GM18861 (cell line): Measurements from ENCODE around the gene TRPM1.

ENCODE experiments used
- ATAC-seq: cut with Tn5 transposase; IDR thresholded peaks from one replicate; pipeline ENCODE4 v1.9.1; 2021; ENCODE audit not compliant: unreplicated experiment

TRPM1 gene

DNA sequence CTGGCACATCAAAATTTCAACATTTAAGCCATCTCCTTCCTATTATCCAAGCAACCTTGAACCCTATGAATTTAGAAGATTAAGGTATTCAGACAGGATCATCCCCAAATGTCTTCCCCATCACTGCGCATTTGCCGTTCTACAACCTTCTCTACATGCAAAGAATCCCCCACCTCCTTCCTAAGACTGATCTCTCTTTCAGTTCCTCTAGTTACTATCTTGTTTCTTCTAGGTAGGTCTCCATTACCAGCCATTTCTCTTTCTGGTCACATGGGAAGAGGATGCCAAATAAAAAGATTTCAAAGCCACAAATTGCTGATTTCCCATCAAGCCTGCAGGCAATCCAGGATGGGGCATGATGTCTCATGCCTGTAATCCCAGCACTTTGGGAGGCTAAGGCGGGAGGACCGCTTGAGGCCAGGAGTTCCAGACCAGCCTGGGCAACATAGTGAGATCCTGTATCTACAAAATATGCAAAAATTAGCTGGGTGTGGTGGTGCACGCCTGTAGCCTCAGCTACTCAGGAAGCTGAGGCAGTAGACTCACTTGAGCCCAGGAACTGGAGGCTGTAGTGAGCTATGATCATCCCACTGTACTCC is 80.4 kb downstream of the TRPM1 start:
- no peak for ATAC-seq

GRCh38 chr15:31020542-31020941 is 81.0 kb downstream of the TRPM1 start:
- ATAC-seq = no peak

DNA sequence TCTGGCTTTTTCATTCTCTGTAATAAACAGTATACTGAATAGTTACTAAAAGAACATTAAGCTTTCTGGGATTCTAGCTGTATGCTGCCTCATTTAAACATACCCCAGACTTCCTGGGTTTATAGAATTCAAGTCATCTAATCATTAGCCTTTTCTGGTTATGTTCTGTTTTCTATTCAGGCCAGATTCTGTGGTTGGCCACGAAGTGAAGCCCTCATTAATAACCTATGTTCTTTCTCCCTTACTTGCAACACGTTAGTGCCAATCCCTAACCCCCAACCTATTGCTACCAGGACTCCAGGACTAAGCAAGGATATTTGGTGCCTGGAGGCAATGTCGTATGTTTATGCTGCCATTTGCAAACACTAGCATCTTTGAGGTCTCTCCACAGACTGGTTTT is 81.5 kb downstream of the TRPM1 start:
- no peak for ATAC-seq

- ATAC-seq = no peak
Measured at GRCh38 chr15:31017311-31017710, 84.2 kb downstream of the TRPM1 start.

DNA sequence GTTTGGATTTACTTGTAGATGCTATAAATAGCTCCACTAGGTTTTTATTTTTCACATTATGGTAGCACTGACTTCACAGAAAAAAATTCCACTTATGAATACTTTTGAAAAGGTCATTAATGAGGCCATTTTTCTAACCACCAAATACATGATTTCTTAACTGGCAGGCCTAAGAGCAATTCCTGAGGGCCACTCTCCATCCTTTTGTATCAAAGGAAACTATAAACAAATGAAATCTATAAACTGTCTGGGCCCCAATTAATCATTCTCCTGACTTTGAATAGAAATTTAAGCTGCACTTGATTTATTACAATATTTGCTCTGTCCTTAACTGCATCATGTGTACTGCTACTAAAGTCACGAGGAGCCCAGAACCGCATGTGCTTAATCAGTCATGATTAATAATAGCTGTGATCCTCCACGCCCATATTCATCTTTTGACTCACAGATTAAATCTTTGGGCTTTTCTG is 85.0 kb downstream of the TRPM1 start:
- ATAC-seq = no peak

DNA sequence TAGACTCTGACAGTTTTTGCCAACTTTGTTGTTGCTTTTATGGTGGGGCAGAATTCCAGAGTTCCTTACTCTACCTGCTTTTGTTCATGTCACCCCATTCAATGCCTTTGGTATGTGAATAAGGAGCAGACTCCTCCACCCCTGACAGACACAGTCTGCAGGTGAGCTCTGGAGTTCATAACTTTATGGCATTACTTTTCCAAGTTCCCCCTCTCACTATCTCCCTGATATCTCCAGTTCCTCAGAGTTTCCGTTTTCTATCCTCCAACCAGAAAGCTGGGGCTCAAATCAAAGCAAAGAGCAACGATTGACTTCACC is 87.0 kb downstream of the TRPM1 start:
- ATAC-seq = no peak

DNA sequence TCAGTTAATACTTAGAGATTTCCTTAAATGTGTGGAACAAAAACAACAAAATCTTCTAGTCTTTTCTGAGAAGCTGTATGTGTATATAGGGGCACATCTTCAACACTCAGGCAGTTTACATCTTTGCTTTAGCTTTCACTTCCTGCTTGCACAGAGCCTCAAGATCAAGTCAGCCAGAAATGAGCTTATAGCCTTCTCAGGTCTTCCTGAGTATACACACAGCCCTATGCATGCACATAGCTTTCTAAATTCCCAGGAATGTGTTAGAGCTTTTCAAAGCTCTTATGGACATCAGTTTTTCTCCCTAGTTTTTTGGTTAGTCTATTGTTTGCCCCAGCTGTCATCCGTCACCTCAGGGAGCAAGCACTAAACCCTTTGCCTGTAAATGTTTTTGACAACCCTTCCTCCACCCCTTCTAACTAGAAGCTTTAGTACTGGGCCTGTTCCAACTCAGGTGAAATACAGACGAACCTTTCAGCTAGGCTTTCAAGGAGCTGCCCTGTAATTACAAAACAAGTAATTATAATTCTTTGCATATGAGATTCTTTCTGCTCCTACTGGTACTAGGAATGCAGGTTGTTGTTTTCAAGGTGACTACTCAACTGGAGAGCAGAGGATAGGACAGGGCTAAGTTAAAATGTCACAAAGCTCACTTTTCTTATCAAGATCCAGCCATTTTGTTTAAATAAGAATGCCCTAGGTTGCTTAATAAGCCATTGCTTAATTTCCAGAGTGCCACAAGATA is 87.5 kb downstream of the TRPM1 start:
- ATAC-seq = peak; percentile 86

GRCh38 chr15:31012455-31012854 is 89.1 kb downstream of the TRPM1 start:
- ATAC-seq = no peak

DNA sequence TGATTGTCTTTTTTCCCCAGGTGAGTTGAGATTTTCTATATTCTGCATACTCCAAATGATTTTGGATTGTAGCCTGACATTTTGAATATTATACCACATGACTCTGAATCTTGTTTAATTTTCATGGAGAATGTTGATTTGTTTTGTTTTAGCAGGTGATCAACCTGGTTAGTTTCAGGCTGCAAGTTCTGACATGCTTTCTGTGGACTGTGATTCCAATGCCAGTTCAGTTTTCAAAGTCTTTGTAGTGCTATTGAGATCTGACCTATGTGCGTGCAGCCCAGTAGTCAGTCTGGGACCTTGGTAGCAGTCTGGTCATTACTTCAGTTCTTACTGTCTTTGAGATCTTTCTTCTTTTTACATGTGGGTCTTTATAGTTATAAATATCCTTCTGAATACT is 91.5 kb downstream of the TRPM1 start:
- ATAC-seq = no peak

GRCh38 chr15:31005660-31006059 is 95.9 kb downstream of the TRPM1 start:
- ATAC-seq = no peak

GRCh38 chr15:31004220-31004733 is 97.2 kb downstream of the TRPM1 start:
- ATAC-seq = peak; percentile 73

DNA sequence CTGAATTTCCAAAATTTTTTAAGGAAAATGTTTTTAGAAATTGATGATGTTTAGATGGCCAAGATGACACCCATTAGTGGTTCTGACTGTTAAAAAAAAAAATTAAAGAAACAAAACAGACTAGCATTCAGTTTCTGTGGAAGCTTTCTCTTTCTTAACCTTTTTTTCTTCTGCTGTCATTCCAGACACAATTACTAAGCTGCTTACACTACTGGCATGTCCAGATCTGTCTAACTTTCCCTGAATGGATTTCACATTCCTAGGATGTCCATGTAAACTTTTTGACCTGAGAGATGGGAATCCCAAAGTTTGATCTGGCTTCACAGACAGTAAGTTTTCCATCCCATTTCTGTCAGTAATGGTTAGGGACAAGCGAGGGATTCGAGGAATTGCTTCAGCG is 99.8 kb downstream of the TRPM1 start:
- ATAC-seq = no peak

GRCh38 chr15:30999729-31000128 is 101.8 kb downstream of the TRPM1 start:
- no peak for ATAC-seq

GRCh38 chr15:30997270-30997669 is 104.3 kb downstream of the TRPM1 start:
- no peak for ATAC-seq

DNA sequence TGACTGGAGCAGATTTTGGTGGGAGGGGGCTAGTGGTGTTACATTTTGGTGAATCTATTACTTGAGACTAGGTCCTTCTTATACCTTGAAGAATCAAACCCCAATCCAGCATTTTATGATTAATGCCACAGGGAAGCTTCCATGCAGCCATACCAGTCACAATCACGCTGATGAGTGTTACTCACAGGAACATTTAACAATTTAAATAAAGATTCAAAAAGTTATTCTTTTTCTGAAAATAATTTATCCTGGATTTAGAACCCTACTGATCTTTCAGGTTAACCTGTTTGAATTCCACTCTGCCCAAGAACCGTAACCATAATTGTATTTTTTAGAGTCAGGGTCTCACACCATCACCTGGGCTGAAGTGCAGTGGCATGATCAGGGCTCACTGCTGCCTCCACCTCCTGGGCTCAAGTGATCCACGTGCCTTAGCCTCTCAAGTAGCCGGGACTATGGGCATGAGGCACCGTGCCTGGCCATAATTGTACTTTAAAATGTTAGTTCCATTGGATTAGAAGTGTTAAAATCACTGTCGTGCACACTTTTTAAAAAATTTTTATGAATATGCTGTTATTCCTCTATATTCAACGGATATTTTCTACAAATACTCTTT is 109.2 kb downstream of the TRPM1 start:
- no peak for ATAC-seq

- ATAC-seq = peak; percentile 78
Measured at GRCh38 chr15:30991255-30992235, 110.0 kb downstream of the TRPM1 start, which contains the start of gene MTMR10. MTMR10 (minus strand) TSS chr15:30991628; CDS start chr15:30991506, 122 bp downstream.

GRCh38 chr15:30990446-30991254 is 110.9 kb downstream of the TRPM1 start:
- ATAC-seq = no peak

- ATAC-seq = no peak
Measured at GRCh38 chr15:30990036-30990435, 111.5 kb downstream of the TRPM1 start.

DNA sequence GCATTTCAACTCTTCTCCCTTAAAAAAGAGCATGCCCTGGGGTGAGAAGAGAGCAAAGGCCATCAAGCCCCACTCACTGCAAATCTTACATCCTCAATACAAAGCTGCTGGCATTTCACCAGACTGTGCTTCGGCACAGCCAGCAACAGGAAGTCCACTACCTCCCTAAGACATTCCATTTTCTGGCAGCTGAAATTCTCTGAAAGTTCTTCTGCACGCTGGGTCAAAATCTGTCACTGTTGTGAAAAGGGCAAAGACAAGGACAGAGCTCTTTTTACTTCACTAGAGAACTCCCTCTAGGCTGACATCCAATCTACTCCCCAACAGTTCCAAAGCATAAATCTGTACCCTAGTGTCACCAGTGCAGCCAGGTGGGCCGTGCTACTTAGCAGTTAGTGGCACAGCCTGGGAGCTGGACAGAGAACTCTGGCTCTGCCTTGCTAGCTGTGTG is 116.4 kb downstream of the TRPM1 start:
- no peak for ATAC-seq

- ATAC-seq = no peak
Measured at GRCh38 chr15:30984542-30984941, 117.0 kb downstream of the TRPM1 start.
